ENCODE results near the gene VPS45. TPM values are rescaled to one million over a fixed set of nuclear protein-coding genes. Genes with fewer than 3 reads are reported as not detected.

The VPS45 gene
- total RNA-seq, 1 experiment from 2014 or later, result 28.2 TPM

DNA sequence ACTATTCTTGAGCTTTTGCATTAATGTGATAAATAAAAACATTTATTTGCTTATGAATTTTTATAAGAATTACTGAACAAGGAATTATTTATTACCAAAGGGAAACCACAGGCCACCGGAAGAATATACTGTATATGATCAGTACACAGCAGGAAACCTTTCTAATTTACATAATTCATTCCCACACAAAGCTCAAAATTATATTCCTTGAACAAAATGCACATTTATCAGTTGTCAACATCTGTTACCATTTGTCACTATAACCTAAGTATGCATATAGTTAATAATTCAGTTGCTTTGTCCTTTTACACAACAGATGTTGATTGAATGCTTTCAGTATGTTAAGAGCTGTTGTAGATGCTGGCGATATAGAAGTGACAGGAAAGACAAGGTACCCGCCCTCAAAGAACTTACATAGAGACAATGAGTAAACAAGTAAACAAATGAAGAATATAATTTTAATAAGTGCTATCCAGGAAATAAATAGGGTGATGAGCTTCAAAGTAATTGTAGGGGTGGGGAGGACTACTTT, 27.2 kb downstream of the VPS45 start:
- no peak for DNase-seq (ENCODE audit: low spot score)
- H3K36me3 Mint-ChIP-seq, result peaks cover under 1% of the 10 kb centered on the region
- ChIA-PET CTCF (no interaction called here), POLR2A (no interaction called here)
- H3K27me3 Mint-ChIP-seq (ENCODE audit: low read depth), result no peaks in the 10 kb centered on the region
- TF ChIP-seq ATF1 (CRISPR knock-in tag; IDR thresholded peaks at IDR 0.05) (no peak), HMGA2 (CRISPR knock-in tag; IDR thresholded peaks at IDR 0.05) (no peak), ESRRA (CRISPR knock-in tag; IDR thresholded peaks at IDR 0.05; ENCODE audit: borderline replicate concordance) (no peak), ZNF263 (CRISPR knock-in tag; IDR thresholded peaks at IDR 0.05; ENCODE audit: low read depth) (no peak), CREM (CRISPR knock-in tag; IDR thresholded peaks at IDR 0.05) (no peak), NFATC4 (CRISPR knock-in tag; IDR thresholded peaks at IDR 0.05) (no peak), NFE2L1 (CRISPR knock-in tag; IDR thresholded peaks at IDR 0.05) (no peak), TEAD1 (CRISPR knock-in tag; IDR thresholded peaks at IDR 0.05) (no peak), ZNF219 (CRISPR knock-in tag; IDR thresholded peaks at IDR 0.05; ENCODE audit: borderline replicate concordance) (no peak)
- TF ChIP-seq, protein P1, sequence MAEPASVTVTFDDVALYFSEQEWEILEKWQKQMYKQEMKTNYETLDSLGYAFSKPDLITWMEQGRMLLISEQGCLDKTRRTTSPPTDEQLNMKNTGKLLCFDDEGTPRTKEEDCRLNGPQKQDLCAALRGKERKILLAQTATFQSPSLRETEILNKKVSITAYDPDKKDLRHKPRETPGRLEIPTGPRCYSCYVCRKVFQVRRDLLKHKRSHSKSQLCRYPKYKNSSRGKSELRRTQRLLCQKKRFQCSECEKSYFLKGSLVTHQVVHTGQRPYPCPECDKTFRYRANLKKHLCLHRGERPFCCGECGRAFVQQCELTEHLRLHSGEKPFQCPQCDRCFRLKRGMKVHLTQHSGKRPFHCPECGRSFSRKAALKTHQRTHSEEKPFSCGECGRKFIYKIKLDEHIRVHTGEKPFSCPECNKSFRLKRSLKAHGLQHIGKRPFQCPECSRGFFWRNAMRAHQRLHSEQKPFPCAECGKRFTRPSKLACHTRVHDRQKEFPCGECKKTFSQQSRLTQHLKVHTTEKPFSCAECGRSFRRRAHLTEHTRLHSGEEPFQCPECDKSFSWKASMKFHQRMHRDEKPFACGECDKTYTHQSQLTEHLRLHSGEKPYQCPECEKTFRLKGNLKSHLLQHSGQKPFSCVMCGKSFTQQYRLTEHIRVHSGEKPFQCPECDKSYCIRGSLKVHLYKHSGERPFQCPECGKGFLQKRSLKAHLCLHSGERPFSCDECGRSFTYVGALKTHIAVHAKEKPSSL (CRISPR knock-in tag; conservative IDR thresholded peaks at IDR 0.05), result no peak
- TF ChIP-seq, protein P2, sequence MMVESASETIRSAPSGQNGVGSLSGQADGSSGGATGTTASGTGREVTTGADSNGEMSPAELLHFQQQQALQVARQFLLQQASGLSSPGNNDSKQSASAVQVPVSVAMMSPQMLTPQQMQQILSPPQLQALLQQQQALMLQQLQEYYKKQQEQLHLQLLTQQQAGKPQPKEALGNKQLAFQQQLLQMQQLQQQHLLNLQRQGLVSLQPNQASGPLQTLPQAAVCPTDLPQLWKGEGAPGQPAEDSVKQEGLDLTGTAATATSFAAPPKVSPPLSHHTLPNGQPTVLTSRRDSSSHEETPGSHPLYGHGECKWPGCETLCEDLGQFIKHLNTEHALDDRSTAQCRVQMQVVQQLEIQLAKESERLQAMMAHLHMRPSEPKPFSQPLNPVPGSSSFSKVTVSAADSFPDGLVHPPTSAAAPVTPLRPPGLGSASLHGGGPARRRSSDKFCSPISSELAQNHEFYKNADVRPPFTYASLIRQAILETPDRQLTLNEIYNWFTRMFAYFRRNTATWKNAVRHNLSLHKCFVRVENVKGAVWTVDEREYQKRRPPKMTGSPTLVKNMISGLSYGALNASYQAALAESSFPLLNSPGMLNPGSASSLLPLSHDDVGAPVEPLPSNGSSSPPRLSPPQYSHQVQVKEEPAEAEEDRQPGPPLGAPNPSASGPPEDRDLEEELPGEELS (CRISPR knock-in tag; IDR thresholded peaks at IDR 0.05), result no peak
- TF ChIP-seq, protein P3, sequence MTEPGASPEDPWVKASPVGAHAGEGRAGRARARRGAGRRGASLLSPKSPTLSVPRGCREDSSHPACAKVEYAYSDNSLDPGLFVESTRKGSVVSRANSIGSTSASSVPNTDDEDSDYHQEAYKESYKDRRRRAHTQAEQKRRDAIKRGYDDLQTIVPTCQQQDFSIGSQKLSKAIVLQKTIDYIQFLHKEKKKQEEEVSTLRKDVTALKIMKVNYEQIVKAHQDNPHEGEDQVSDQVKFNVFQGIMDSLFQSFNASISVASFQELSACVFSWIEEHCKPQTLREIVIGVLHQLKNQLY (CRISPR knock-in tag; IDR thresholded peaks at IDR 0.05), result no peak
- TF ChIP-seq, protein P4, sequence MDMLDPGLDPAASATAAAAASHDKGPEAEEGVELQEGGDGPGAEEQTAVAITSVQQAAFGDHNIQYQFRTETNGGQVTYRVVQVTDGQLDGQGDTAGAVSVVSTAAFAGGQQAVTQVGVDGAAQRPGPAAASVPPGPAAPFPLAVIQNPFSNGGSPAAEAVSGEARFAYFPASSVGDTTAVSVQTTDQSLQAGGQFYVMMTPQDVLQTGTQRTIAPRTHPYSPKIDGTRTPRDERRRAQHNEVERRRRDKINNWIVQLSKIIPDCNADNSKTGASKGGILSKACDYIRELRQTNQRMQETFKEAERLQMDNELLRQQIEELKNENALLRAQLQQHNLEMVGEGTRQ (CRISPR knock-in tag; IDR thresholded peaks at IDR 0.05), result no peak
- TF ChIP-seq, protein P5, sequence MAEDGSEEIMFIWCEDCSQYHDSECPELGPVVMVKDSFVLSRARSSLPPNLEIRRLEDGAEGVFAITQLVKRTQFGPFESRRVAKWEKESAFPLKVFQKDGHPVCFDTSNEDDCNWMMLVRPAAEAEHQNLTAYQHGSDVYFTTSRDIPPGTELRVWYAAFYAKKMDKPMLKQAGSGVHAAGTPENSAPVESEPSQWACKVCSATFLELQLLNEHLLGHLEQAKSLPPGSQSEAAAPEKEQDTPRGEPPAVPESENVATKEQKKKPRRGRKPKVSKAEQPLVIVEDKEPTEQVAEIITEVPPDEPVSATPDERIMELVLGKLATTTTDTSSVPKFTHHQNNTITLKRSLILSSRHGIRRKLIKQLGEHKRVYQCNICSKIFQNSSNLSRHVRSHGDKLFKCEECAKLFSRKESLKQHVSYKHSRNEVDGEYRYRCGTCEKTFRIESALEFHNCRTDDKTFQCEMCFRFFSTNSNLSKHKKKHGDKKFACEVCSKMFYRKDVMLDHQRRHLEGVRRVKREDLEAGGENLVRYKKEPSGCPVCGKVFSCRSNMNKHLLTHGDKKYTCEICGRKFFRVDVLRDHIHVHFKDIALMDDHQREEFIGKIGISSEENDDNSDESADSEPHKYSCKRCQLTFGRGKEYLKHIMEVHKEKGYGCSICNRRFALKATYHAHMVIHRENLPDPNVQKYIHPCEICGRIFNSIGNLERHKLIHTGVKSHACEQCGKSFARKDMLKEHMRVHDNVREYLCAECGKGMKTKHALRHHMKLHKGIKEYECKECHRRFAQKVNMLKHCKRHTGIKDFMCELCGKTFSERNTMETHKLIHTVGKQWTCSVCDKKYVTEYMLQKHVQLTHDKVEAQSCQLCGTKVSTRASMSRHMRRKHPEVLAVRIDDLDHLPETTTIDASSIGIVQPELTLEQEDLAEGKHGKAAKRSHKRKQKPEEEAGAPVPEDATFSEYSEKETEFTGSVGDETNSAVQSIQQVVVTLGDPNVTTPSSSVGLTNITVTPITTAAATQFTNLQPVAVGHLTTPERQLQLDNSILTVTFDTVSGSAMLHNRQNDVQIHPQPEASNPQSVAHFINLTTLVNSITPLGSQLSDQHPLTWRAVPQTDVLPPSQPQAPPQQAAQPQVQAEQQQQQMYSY (CRISPR knock-in tag; IDR thresholded peaks at IDR 0.05), result no peak
- TF ChIP-seq, protein P6, sequence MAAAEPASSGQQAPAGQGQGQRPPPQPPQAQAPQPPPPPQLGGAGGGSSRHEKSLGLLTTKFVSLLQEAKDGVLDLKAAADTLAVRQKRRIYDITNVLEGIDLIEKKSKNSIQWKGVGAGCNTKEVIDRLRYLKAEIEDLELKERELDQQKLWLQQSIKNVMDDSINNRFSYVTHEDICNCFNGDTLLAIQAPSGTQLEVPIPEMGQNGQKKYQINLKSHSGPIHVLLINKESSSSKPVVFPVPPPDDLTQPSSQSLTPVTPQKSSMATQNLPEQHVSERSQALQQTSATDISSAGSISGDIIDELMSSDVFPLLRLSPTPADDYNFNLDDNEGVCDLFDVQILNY (CRISPR knock-in tag; IDR thresholded peaks at IDR 0.05), result no peak
- TF ChIP-seq, protein P7, sequence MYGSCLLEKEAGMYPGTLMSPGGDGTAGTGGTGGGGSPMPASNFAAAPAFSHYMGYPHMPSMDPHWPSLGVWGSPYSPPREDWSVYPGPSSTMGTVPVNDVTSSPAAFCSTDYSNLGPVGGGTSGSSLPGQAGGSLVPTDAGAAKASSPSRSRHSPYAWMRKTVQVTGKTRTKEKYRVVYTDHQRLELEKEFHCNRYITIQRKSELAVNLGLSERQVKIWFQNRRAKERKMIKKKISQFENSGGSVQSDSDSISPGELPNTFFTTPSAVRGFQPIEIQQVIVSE (CRISPR knock-in tag; IDR thresholded peaks at IDR 0.05; ENCODE audit: borderline replicate concordance), result no peak
- H3K4me3 Mint-ChIP-seq, result no peak overlapping the region
- no peak overlapping the region; the same call in 1 of the 2 replicates for H3K27ac Mint-ChIP-seq
- no peaks in the 10 kb centered on the region for H3K4me1 Mint-ChIP-seq
- no peaks in the 10 kb centered on the region for H3K9me3 Mint-ChIP-seq
- ATAC-seq, result no peak

Data from WTC11 (cell line).